DND-41 (cell line): ENCODE results near the gene STX16.

Source experiments
- CTCF ChIP-seq: IDR thresholded peaks from 2 replicates; pipeline ENCODE4 v1.5.1; 2012; ENCODE audit warnings: borderline replicate concordance, low read length, moderate library complexity, mild to moderate bottlenecking; ENCODE audit not compliant: poor library complexity, severe bottlenecking; ENCODE audit errors: extremely low read depth
- EZH2 ChIP-seq: IDR thresholded peaks from 3 replicates; pipeline ENCODE4 v1.6.1; 2012; ENCODE audit warnings: borderline replicate concordance, low read depth, mild to moderate bottlenecking, moderate library complexity, low read length, inconsistent platforms; ENCODE audit not compliant: severe bottlenecking

- TF ChIP-seq CTCF (no peak), EZH2 (no peak)
These were observed 45.4 kb downstream of the STX16 start for GRCh38 chr20:58696411-58696961.
